HG02885 (cell line): ENCODE data around the gene TXNL4A.
"Not testable (repeated sequence)": the region's sequence is repeated elsewhere in the genome, so short reads cannot be mapped to it uniquely, and the experiment has no call there.

Experiments used
- ATAC-seq: cut with Tn5 transposase; IDR thresholded peaks from one replicate; pipeline ENCODE4 v1.9.1; 2021; ENCODE audit warnings: mild to moderate bottlenecking; ENCODE audit not compliant: unreplicated experiment, poor library complexity

The TXNL4A gene

DNA sequence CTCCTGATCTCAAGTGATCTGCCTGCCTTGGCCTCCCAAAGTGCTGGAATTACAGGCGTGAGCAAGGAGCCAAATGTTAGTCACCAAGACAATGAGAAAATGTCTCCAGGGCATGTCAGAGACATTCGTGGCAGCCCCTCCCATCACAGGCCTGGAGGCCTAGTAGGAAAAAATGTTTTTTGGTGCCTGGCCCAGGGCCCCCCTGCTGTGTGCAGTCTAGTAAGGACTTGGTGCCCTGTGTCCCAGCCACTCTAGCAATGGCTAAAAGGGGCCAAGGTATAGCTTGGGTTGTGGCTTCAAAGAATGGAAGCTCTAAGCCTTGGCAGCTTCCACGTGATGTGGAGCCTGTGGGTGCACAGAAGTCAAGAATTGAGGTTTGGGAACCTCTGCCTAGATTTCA is 12.5 kb upstream of the TXNL4A start:
- ATAC-seq = no peak

GRCh38 chr18:79999701-80000100 is 11.3 kb upstream of the TXNL4A start:
- not testable (repeated sequence) for ATAC-seq

DNA sequence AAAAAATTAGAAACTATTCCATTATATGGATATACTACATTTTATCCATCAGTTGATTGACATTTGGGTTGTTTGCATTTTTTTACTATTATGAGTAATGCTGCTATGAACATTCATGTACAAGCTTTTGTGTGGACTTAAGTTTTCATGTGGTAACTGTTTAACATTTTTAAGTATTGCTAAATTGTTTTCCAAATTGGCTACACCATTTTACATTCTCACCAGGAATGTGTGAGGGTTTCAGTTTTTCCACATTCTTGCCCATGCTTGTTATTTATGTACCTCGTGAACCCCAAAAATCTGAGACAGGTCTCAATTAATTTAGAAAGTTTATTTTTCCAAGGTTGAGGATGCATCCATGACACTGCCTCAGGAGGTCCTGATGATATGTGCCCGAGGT is 3.1 kb upstream of the TXNL4A start:
- no peak for ATAC-seq

- ATAC-seq = no peak
These were observed 783 bp upstream of the TXNL4A start for GRCh38 chr18:79989195-79989497.

GRCh38 chr18:79988071-79988450 is 302 bp downstream of the TXNL4A start:
- ATAC-seq = peak; percentile 69

DNA sequence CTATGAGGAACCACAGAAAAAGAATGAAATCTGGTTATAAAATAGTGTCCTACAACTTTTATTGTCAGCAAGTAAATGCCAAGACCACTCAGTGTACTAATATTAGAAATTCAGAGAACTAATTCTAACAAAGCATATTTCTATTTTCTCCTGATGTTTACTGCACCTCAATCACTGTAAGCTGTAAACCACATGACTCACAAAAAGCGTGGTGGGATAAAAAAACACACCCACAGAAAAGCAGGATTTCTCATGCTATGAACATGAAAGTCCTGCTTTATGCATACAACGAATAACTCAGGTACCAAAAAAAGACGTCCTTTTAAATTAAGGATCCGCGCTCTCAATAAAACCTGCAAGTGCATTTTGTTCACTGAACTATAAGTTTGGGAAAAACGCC is 797 bp downstream of the TXNL4A start:
- no peak for ATAC-seq

- ATAC-seq = no peak
These were observed 1.6 kb downstream of the TXNL4A start for GRCh38 chr18:79986726-79987125.

- no peak for ATAC-seq
These were observed 3.2 kb downstream of the TXNL4A start for GRCh38 chr18:79985172-79985571.

- no peak for ATAC-seq
These were observed 4.6 kb downstream of the TXNL4A start for GRCh38 chr18:79983793-79984192.

DNA sequence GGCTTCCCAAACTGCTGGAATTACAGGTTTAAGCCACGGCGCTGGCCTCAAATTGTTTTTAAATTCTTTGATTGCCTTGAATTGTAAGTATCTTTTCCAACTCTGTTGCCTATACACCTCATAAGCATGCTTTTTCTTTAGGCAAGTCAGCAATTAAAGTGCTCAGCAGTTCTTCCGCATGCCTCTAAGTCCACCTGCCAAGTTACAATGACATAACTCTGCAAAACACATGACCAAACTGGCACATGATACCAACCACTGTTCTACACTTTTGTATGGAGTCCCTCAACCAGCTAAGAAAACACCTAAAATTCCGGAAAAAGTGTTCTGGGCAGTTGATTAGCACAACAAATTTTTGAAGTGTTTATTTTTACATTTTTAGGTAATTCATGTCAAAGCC is 5.1 kb downstream of the TXNL4A start:
- no peak for ATAC-seq

DNA sequence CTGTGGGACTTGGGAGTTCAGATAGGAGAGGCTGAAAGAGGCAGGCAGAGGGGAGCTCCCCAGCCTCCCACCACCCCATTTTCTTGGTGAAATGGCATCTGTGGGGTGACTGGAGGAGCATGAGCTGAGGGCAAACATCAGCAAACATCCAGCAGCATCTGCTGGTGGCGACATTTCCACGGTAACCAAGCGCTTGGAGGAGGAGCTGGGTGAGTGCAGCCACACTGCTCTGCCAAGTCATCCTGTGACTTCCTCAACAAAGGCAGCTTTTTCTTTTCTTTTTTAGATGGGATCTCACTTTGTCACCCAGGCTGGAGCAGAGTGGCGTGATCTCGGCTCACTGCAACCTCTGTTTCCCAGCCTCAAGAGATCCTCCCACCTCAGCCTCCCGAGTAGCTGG is 5.6 kb downstream of the TXNL4A start:
- ATAC-seq = no peak

- no peak for ATAC-seq
These were observed 7.8 kb downstream of the TXNL4A start for GRCh38 chr18:79980585-79980984.

- no peak for ATAC-seq
These were observed 8.5 kb downstream of the TXNL4A start for GRCh38 chr18:79979843-79980242.

GRCh38 chr18:79975985-79976680 is 12.2 kb downstream of the TXNL4A start:
- ATAC-seq = no peak

DNA sequence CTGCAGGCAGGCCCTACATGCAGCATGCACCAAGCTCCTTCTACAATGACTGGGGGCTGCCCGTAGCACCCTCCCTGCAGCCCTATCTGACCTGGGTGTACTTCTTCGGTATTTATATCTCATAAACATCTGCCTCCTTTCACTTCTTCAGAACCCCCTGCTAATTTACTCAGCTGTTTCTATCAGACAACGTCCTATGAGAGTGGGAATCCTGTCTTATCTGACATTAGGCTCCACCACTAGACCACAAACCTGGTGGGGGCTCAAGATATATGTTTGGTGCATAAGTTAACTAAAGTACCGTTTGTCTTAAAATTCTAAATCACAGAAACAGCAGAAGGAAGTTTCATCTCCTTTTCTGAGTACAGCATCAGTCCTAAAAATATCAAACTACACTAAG is 13.3 kb downstream of the TXNL4A start:
- no peak for ATAC-seq

- no peak for ATAC-seq
These were observed 14.2 kb downstream of the TXNL4A start for GRCh38 chr18:79974025-79974654.

- no peak for ATAC-seq
These were observed 14.8 kb downstream of the TXNL4A start for GRCh38 chr18:79973517-79973916.

DNA sequence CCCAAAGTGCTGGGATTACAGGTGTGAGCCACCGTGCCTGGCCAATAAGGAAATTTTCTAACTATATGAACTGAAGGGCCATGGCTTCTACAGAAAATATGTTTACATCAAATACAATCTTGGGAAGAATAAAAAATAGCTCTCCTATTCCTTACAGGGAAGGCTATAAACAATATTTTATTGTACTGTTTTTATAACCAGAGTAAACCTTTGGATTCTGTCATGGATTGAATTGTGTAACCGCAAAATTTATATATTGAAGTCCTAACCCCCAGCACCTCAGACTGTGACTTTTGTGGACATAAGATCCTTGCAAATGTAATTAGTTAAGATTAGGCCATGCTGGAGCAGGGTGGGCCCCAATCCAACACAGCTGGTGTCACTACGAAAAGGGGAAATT is 15.6 kb downstream of the TXNL4A start:
- ATAC-seq = no peak

GRCh38 chr18:79971986-79972385 is 16.4 kb downstream of the TXNL4A start:
- no peak for ATAC-seq

DNA sequence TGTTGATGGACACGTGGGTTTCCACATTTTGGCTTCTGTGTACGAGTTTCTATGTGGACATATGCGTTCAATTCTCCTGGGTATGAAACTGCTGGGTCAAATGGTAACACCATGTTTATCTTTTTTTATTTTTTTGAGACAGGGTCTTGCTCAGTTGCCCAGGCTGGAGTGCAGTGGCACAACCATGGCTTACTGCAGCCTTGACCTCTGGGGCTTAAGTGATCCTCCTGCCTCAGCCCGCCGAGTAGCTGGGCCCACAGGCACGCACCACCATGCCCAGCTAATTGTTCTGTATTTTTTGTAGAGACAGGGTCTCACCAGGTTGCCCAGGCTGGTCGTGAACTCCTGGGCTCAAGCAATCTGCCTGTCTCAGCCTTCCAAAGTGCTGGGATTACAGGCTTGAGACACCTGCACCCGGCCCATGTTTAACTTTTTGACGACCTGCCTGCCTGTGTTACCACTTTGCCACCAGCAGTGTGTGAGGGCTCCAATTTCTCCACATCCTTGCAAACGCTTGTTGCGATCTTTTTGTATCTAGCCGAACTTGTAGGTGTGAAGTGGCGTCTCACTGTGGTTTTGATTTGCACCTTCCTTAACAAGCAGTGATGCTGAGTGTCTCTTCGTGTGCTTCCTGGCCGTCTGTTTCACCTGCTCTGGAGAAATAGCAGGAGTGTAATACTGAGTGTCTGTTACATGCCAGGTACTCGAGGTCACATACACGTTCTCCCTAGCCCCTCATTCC is 17.0 kb downstream of the TXNL4A start:
- ATAC-seq = no peak

DNA sequence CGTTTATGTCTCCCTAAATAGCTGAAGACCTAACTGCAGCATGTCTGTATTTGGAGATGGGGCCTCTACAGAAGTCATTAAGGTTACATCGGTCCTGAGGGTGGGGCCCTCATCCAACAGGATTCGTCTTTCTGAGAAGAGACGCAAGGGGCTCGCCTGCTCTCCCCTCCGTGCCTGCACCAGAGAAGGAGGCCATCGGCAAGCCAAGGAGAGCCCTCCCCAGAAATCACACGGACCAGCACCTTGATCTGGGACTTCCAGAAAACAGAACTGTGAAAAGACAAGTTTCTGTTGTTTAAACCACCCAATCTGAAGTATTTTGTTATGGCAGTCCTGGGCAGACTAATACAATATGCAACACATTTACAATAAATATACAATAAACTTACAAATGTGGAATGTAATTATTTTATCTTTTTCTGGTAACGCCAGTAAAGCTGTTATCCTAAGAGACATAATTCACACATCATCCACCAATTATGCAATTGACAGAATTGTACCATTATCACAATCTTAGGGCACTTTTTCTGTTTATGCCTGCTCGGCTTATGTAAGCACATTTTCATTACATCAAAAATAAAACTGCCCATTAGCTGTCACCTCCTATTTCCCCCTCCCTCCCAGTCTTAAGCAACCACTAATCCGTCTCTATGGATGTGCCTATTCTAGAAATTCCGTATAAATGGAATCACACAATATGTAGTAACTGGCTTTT is 17.8 kb downstream of the TXNL4A start:
- no peak for ATAC-seq
